ENCODE data around the gene DTX1. TPM values are rescaled to one million over a fixed set of nuclear protein-coding genes. Genes with fewer than 3 reads are reported as not detected.
A peak's percentile ranks its signal among the peaks of the same experiment; 100 is the strongest.

DTX1 gene
- total RNA-seq, 1 donor from 2014 or later: 1.4 TPM

GRCh38 chr12:113064395-113065125 lies 8.0 kb downstream of the DTX1 start:
- no peak for TF ChIP-seq CTCF (IDR thresholded peaks at IDR 0.05; ENCODE audit: unreplicated experiment)
- Mint-ChIP-seq H3K27me3 (ENCODE audit: low read depth) (peaks cover 53% of the 10 kb centered on the region), H3K27ac (no peak overlapping the region), H3K4me3 (no peak overlapping the region), H3K9me3 (no peaks in the 10 kb centered on the region), H3K36me3 (no peaks in the 10 kb centered on the region), H3K4me1 (no peaks in the 10 kb centered on the region)
- DNase-seq (ENCODE audit: low spot score in 2 of 2, unreplicated experiment in 2 of 2): no peak

- H3K27me3 Mint-ChIP-seq (ENCODE audit: low read depth): peaks cover 54% of the 10 kb centered on the region
- H3K4me1 Mint-ChIP-seq: no peaks in the 10 kb centered on the region
- no peak overlapping the region for H3K27ac Mint-ChIP-seq
- H3K4me3 Mint-ChIP-seq: no peak overlapping the region
- H3K9me3 Mint-ChIP-seq: no peaks in the 10 kb centered on the region
- no peak for TF ChIP-seq CTCF (IDR thresholded peaks at IDR 0.05; ENCODE audit: unreplicated experiment)
- H3K36me3 Mint-ChIP-seq: no peaks in the 10 kb centered on the region
- peak in 1 of 2 experiments; percentile 71 for DNase-seq (ENCODE audit: low spot score in 2 of 2, unreplicated experiment in 2 of 2)
These were observed 8.8 kb downstream of the DTX1 start for GRCh38 chr12:113065126-113066007.

GRCh38 chr12:113066813-113067400 lies 10.4 kb downstream of the DTX1 start:
- H3K27ac Mint-ChIP-seq: no peak overlapping the region
- no peak overlapping the region for H3K4me3 Mint-ChIP-seq
- H3K9me3 Mint-ChIP-seq: no peaks in the 10 kb centered on the region
- DNase-seq (ENCODE audit: low spot score in 2 of 2, unreplicated experiment in 2 of 2): no peak
- peaks cover 57% of the 10 kb centered on the region for H3K27me3 Mint-ChIP-seq (ENCODE audit: low read depth)
- no peaks in the 10 kb centered on the region for H3K4me1 Mint-ChIP-seq
- TF ChIP-seq CTCF (IDR thresholded peaks at IDR 0.05; ENCODE audit: unreplicated experiment): no peak
- H3K36me3 Mint-ChIP-seq: no peaks in the 10 kb centered on the region

- Mint-ChIP-seq H3K27ac (no peak overlapping the region), H3K4me3 (no peak overlapping the region), H3K4me1 (no peaks in the 10 kb centered on the region), H3K9me3 (no peaks in the 10 kb centered on the region), H3K27me3 (ENCODE audit: low read depth) (peaks cover 60% of the 10 kb centered on the region), H3K36me3 (no peaks in the 10 kb centered on the region)
- no peak for TF ChIP-seq CTCF (IDR thresholded peaks at IDR 0.05; ENCODE audit: unreplicated experiment)
- DNase-seq (ENCODE audit: low spot score in 2 of 2, unreplicated experiment in 2 of 2): no peak
These were observed 11.7 kb downstream of the DTX1 start for GRCh38 chr12:113067987-113068935.

GRCh38 chr12:113069149-113069548 lies 12.6 kb downstream of the DTX1 start:
- TF ChIP-seq CTCF (IDR thresholded peaks at IDR 0.05; ENCODE audit: unreplicated experiment): no peak
- DNase-seq (ENCODE audit: low spot score in 2 of 2, unreplicated experiment in 2 of 2): no peak
- Mint-ChIP-seq H3K4me3 (no peak overlapping the region), H3K27me3 (ENCODE audit: low read depth) (peaks cover 63% of the 10 kb centered on the region), H3K9me3 (no peaks in the 10 kb centered on the region), H3K4me1 (no peaks in the 10 kb centered on the region), H3K27ac (no peak overlapping the region), H3K36me3 (no peaks in the 10 kb centered on the region)
